Smooth muscle cell (in vitro differentiated cells): Measurements from ENCODE around the gene LGMN. TPM values are rescaled to one million over a fixed set of nuclear protein-coding genes. Genes with fewer than 3 reads are reported as not detected.

Source experiments
- DNase-seq: peaks from one replicate; lab custom pipeline; 2025; ENCODE audit not compliant: unreplicated experiment; lab: John Stamatoyannopoulos, UW
- H2AFZ ChIP-seq: fragments of 200-600 bp; sonication (generic); 2 replicates; pipeline ENCODE4 v1.6.0; 2016; ENCODE audit warnings: antibody characterized with exemption, low read depth, mild to moderate bottlenecking
- H3F3A ChIP-seq: fragments of 200-600 bp; sonication (generic); 2 replicates; pipeline ENCODE4 v1.6.0; 2017; ENCODE audit warnings: antibody characterized with exemption, low read depth
- H3K27ac ChIP-seq: fragments of 200-600 bp; sonication (generic); 2 replicates; pipeline ENCODE4 v1.5.1; 2016; ENCODE audit warnings: low read depth, mild to moderate bottlenecking
- H3K27me3 ChIP-seq: fragments of 200-600 bp; sonication (generic); 2 replicates; pipeline ENCODE4 v1.6.1; 2016; ENCODE audit warnings: low read depth, mild to moderate bottlenecking
- H3K36me3 ChIP-seq: fragments of 200-600 bp; sonication (generic); 2 replicates; pipeline ENCODE4 v1.5.1; 2016; ENCODE audit warnings: low read depth
- H3K4me1 ChIP-seq: fragments of 200-600 bp; sonication (generic); 2 replicates; pipeline ENCODE4 v1.5.1; 2016; ENCODE audit warnings: low read depth
- H3K4me2 ChIP-seq: fragments of 200-600 bp; sonication (generic); 2 replicates; pipeline ENCODE4 v1.6.0; 2016; ENCODE audit warnings: mild to moderate bottlenecking
- H3K4me3 ChIP-seq: fragments of 200-600 bp; sonication (generic); 2 replicates; pipeline ENCODE4 v1.5.1; 2016; ENCODE audit warnings: mild to moderate bottlenecking
- H3K79me2 ChIP-seq: fragments of 200-600 bp; sonication (generic); 2 replicates; pipeline ENCODE4 v1.6.0; 2016; ENCODE audit warnings: low read depth, mild to moderate bottlenecking
- H3K9ac ChIP-seq: fragments of 200-600 bp; sonication (generic); 2 replicates; pipeline ENCODE4 v1.6.0; 2016; ENCODE audit warnings: low read depth
- H3K9me3 ChIP-seq: fragments of 200-600 bp; sonication (generic); replicated peaks from 2 replicates; pipeline ENCODE4 v1.5.1; 2016; ENCODE audit warnings: low read depth
- H4K20me1 ChIP-seq: fragments of 200-600 bp; sonication (generic); 2 replicates; pipeline ENCODE4 v1.6.0; 2016; ENCODE audit warnings: low read depth
- WGBS: methylation state at CpG from one replicate; pipeline ENCODE4 v1.1.7; 2016; ENCODE audit warnings: low lambda C conversion rate; 5-methylcytosine and 5-hydroxymethylcytosine counted together
- polyA plus RNA-seq: library from polyadenylated mRNA; unstranded; fragments of >200 nt; fragmentation: Nextera tagmentation; extraction: Ambion mirVana; gene quantifications from 2 replicates; pipeline ENCODE4 v1.2.1, GENCODE V29; 2016
- total RNA-seq: library from RNA; depleted of rRNA; stranded (reverse); fragments of >200 nt; gene quantifications from 2 replicates; pipeline ENCODE4 v1.2.3, GENCODE V29; 2014
- TF ChIP-seq, protein P1 (sequence below): fragments of 200-600 bp; sonication (generic); IDR thresholded peaks from 2 replicates; pipeline ENCODE4 v1.5.1; 2017; ENCODE audit warnings: borderline replicate concordance, mild to moderate bottlenecking, antibody characterized with exemption; ENCODE audit not compliant: insufficient read depth, poor library complexity, severe bottlenecking

Gene LGMN
- total and polyA plus RNA-seq, 2 experiments from 2014 or later: 124 to 133 TPM

- no peaks in the 10 kb centered on the region for H3K9me3 ChIP-seq
- H3K36me3 ChIP-seq: peaks cover 6% of the 10 kb centered on the region
- no peak for DNase-seq
- TF ChIP-seq, protein P1, sequence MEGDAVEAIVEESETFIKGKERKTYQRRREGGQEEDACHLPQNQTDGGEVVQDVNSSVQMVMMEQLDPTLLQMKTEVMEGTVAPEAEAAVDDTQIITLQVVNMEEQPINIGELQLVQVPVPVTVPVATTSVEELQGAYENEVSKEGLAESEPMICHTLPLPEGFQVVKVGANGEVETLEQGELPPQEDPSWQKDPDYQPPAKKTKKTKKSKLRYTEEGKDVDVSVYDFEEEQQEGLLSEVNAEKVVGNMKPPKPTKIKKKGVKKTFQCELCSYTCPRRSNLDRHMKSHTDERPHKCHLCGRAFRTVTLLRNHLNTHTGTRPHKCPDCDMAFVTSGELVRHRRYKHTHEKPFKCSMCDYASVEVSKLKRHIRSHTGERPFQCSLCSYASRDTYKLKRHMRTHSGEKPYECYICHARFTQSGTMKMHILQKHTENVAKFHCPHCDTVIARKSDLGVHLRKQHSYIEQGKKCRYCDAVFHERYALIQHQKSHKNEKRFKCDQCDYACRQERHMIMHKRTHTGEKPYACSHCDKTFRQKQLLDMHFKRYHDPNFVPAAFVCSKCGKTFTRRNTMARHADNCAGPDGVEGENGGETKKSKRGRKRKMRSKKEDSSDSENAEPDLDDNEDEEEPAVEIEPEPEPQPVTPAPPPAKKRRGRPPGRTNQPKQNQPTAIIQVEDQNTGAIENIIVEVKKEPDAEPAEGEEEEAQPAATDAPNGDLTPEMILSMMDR: no peak
- no peak overlapping the region for H3K4me3 ChIP-seq
- no peak overlapping the region for H3K9ac ChIP-seq
- peaks cover 46% of the 10 kb centered on the region for H4K20me1 ChIP-seq
- no peak overlapping the region for H3K27ac ChIP-seq
- H3F3A ChIP-seq: peaks cover 8% of the 10 kb centered on the region
- no peak overlapping the region for H2AFZ ChIP-seq
- 91% methylated on average over 8 of the region's 8 CpGs for WGBS
- no peak overlapping the region for H3K4me2 ChIP-seq
- H3K4me1 ChIP-seq: peaks cover 5% of the 10 kb centered on the region
- H3K79me2 ChIP-seq: peaks cover 4% of the 10 kb centered on the region
- H3K27me3 ChIP-seq: no peaks in the 10 kb centered on the region
Measured at GRCh38 chr14:92728759-92729364, 19.6 kb downstream of the LGMN start.

DNA sequence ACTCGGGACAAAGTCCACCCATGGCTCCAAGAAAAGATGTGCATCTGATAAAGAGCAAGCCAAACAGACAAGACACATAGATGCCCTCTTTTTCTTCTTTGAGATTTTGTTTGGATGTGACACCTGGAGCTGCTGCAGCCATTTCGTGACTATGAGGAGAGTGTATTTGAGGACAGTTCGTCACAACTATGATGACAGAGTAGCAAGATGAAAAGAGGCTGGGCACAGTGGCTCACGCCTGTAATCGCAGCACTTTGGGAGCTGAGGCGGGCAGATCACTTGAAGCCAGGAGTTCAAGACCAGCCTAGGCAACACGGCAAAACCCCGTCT, 21.5 kb downstream of the LGMN start:
- Histone ChIP-seq H3K9me3 (no peaks in the 10 kb centered on the region), H3K27ac (peak overlapping the region; percentile 69)
- WGBS: 95% methylated on average over 8 of the region's 8 CpGs

DNA sequence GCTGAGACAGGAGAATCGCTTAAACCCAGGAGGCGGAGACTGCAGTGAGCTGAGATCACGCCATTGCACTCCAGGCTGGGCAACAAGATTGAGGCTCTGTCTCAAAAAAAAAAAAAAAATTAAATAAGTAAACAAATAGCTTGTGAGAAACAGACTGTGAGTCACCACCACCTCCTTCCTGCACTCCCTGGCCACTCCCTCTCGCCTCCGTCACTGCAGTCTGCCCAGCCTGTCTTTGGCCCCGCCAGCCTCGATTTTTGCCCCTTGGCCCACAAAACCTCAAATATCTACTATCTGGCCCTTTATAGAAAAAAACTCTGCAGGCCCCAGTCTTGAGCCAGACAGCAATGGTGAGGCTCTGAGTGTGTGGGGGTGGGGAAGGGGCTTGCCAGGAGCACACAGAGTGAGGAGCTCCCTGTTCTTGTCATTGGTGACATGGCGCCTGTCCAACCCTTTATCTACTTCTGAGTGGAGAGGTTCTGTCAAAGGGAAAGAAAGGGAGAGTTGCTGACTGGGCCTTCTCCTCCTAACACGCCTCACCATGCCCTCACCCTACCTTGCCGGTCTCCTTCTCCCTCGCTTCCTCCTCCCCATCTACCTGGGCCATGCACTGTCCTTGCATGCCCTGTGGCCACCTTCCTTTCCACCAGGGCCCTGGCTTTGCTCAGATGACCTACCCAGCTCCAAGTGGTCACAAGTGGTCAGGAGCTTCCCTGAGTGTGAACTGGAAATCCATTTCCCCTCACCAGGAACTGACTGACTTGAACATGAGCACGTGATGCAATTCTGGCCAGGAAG, 22.1 kb downstream of the LGMN start:
- 58% methylated on average over 12 of the region's 12 CpGs for WGBS
- TF ChIP-seq, protein P1: no peak

More for the DNA sequence above, 21.5 kb downstream of the LGMN start:
- TF ChIP-seq, protein P1: no peak
- peaks cover under 1% of the 10 kb centered on the region for H3K79me2 ChIP-seq
- peaks cover 30% of the 10 kb centered on the region for H4K20me1 ChIP-seq
- H3K4me3 ChIP-seq: no peak overlapping the region
- no peaks in the 10 kb centered on the region for H3K27me3 ChIP-seq
- H3K9ac ChIP-seq: no peak overlapping the region
- peaks cover 8% of the 10 kb centered on the region for H3F3A ChIP-seq
- H3K4me1 ChIP-seq: peaks cover 5% of the 10 kb centered on the region
- no peak overlapping the region for H3K4me2 ChIP-seq
- no peak overlapping the region for H2AFZ ChIP-seq
- DNase-seq: no peak
- peaks cover 6% of the 10 kb centered on the region for H3K36me3 ChIP-seq

More for the DNA sequence above, 22.1 kb downstream of the LGMN start:
- peaks cover 8% of the 10 kb centered on the region for H3F3A ChIP-seq
- peaks cover 5% of the 10 kb centered on the region for H3K4me1 ChIP-seq
- H2AFZ ChIP-seq: no peak overlapping the region
- H3K79me2 ChIP-seq: peaks cover 5% of the 10 kb centered on the region
- H3K9ac ChIP-seq: no peak overlapping the region
- no peak overlapping the region for H3K4me3 ChIP-seq
- H3K36me3 ChIP-seq: peaks cover 3% of the 10 kb centered on the region
- peaks cover 30% of the 10 kb centered on the region for H4K20me1 ChIP-seq
- H3K27me3 ChIP-seq: no peaks in the 10 kb centered on the region
- no peak overlapping the region for H3K4me2 ChIP-seq
- peak; percentile 12 for DNase-seq
- peak overlapping the region; percentile 69 for H3K27ac ChIP-seq
- H3K9me3 ChIP-seq: no peaks in the 10 kb centered on the region
